ENCODE data around the gene OAT.

Gene OAT

GRCh38 chr10:124430077-124430476 is 11.4 kb upstream of the OAT start:
- in situ Hi-C loops (cut with MboI; ENCODE audit: low pct_unique_long_range_greater_than_20kb, low sequenced_read_pairs, unreplicated experiment), result no loop called here
- DNase-seq (ENCODE audit: low spot score), result no peak
- TF ChIP-seq CTCF (IDR thresholded peaks at IDR 0.05; ENCODE audit: extremely low read depth, insufficient read depth, missing control alignments), result no peak

GRCh38 chr10:124429576-124429975 is 10.9 kb upstream of the OAT start:
- TF ChIP-seq CTCF (IDR thresholded peaks at IDR 0.05; ENCODE audit: extremely low read depth, insufficient read depth, missing control alignments), result no peak
- DNase-seq (ENCODE audit: low spot score), result no peak
- in situ Hi-C loops (cut with MboI; ENCODE audit: low pct_unique_long_range_greater_than_20kb, low sequenced_read_pairs, unreplicated experiment), result no loop called here

- TF ChIP-seq CTCF (IDR thresholded peaks at IDR 0.05; ENCODE audit: extremely low read depth, insufficient read depth, missing control alignments), result no peak
- in situ Hi-C loops (cut with MboI; ENCODE audit: low pct_unique_long_range_greater_than_20kb, low sequenced_read_pairs, unreplicated experiment), result no loop called here
- no peak for DNase-seq (ENCODE audit: low spot score)
These were observed 9.6 kb upstream of the OAT start for GRCh38 chr10:124428207-124428777.

GRCh38 chr10:124425227-124425962 is 6.7 kb upstream of the OAT start:
- TF ChIP-seq CTCF (IDR thresholded peaks at IDR 0.05; ENCODE audit: extremely low read depth, insufficient read depth, missing control alignments), result no peak
- in situ Hi-C loops (cut with MboI; ENCODE audit: low pct_unique_long_range_greater_than_20kb, low sequenced_read_pairs, unreplicated experiment), result no loop called here

GRCh38 chr10:124423813-124424212 is 5.1 kb upstream of the OAT start:
- no peak for DNase-seq (ENCODE audit: low spot score)
- no peak for TF ChIP-seq CTCF (IDR thresholded peaks at IDR 0.05; ENCODE audit: extremely low read depth, insufficient read depth, missing control alignments)
- in situ Hi-C loops (cut with MboI; ENCODE audit: low pct_unique_long_range_greater_than_20kb, low sequenced_read_pairs, unreplicated experiment), result no loop called here

More at GRCh38 chr10:124425227-124425962, 6.7 kb upstream of the OAT start:
- DNase-seq (ENCODE audit: low spot score), result no peak

- in situ Hi-C loops (cut with MboI; ENCODE audit: low pct_unique_long_range_greater_than_20kb, low sequenced_read_pairs, unreplicated experiment), result no loop called here
- no peak for TF ChIP-seq CTCF (IDR thresholded peaks at IDR 0.05; ENCODE audit: extremely low read depth, insufficient read depth, missing control alignments)
- DNase-seq (ENCODE audit: low spot score), result no peak
These were observed 4.0 kb upstream of the OAT start for GRCh38 chr10:124422742-124423141.
